HG03432 (cell line): Measurements from ENCODE around the gene BRICD5.

ENCODE experiments used
- ATAC-seq: cut with Tn5 transposase; IDR thresholded peaks from one replicate; pipeline ENCODE4 v1.9.1; 2021; ENCODE audit warnings: mild to moderate bottlenecking, moderate library complexity; ENCODE audit not compliant: unreplicated experiment

BRICD5 gene

GRCh38 chr16:2166263-2167067 lies 44.2 kb downstream of the BRICD5 start:
- no peak for ATAC-seq

- ATAC-seq = no peak
Observed at GRCh38 chr16:2165861-2166260, 44.8 kb downstream of the BRICD5 start.

- no peak for ATAC-seq
Observed at GRCh38 chr16:2163211-2163881, 47.3 kb downstream of the BRICD5 start.

GRCh38 chr16:2162676-2163118 lies 48.0 kb downstream of the BRICD5 start:
- no peak for ATAC-seq

GRCh38 chr16:2161911-2162310 lies 48.8 kb downstream of the BRICD5 start:
- ATAC-seq = no peak

GRCh38 chr16:2160915-2161551 lies 49.6 kb downstream of the BRICD5 start:
- no peak for ATAC-seq
